ENCODE results near the gene SMARCAL1.
A peak's percentile ranks its signal among the peaks of the same experiment; 100 is the strongest.

The SMARCAL1 gene

DNA sequence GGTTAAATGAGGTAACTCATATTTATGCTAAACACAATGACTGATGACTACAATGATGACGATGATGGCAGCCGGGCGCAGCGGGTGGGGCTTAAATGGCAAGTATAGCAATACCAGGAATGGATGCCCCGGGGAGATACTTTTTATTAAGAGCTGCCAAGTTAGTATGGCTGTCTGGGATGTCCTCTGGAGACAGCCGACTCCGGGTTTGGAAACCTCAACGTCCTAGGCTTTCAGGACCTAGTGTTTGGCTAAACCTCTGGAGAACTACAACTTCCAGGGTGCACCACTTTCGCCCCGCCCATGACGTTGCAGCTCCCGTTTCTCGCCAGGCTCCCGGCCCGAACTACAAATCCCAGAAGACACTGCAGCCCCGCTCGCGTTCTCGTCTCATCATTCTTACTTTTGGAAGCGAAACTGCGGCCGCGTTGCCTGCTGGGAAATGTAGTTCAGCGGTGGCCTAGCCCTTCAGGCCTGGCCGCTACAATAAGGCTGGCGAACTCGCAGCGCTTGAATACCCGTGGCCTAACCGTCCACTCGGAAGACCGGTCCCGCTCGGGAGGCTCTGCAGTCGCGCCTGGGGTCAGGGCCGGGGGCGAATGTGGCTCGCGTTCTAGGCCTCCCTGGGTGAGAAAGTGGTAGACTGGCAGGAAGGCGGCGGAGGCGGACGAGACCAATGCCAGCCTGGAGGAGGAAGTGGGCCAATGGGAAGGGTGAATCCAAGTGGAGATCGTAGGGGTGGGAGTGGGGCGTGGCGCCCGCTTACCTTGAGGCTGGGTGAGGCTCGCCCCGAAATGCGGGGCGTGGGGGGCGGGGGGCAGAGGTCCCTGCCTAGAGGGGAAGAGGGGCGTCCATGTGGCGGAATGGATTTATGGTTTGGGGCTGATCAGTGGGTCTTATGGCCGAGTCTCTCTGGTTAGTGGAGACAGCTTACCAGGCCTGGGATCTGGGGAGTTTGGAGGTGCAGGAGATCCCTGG, at the start of gene SMARCAL1:
TSS of gene SMARCAL1 (plus strand) at position 463 of the 978 bp plus-strand sequence. CDS start 2,221 bp downstream, outside the sequence.
- Mint-ChIP-seq H3K9me3 (no peaks in the 10 kb centered on the region), H3K4me3 (peak within 1 kb of the TSS; percentile 96 to 99), H3K27ac (peak within 1 kb of the TSS; percentile 99), H3K4me1 (peaks cover 10 to 19% of the 10 kb centered on the region in 2 donors), H3K27me3 (peaks cover 14% of the 10 kb centered on the region in 2 donors), H3K36me3 (peaks cover 0 to 10% of the 10 kb centered on the region in 2 donors)
- DNase-seq (peak; percentile 96), ATAC-seq (replicated peaks) (peak; percentile 91 to 96)

DNA sequence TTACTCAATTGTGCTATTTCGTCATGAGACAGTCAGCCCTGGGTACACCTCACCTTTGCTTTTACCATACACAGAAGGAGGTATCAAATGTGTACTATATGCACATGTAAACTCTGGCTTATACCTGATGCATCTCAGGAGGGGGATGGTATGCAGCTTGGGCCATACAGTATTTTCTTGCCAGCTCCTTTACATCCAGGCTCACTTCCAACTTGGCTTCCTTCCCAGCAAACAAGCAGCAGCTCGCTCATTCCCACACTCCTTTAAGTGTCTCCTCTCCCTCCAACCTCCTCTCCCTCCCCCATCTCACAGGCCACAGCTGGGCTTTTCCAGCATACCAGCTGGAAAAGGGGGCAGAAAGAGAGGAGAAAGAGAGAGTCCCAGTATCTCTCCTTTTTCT, 49.6 kb upstream of the SMARCAL1 start:
- no peak for DNase-seq
- no peaks in the 10 kb centered on the region for H3K36me3 Mint-ChIP-seq
- no peak for ATAC-seq (replicated peaks)
- H3K27me3 Mint-ChIP-seq = peaks cover 51 to 65% of the 10 kb centered on the region in 2 donors
- no peaks in the 10 kb centered on the region for H3K4me1 Mint-ChIP-seq
- no peak overlapping the region for H3K27ac Mint-ChIP-seq
- peaks cover 0 to 4% of the 10 kb centered on the region in 2 donors for H3K9me3 Mint-ChIP-seq
- H3K4me3 Mint-ChIP-seq = no peak overlapping the region

DNA sequence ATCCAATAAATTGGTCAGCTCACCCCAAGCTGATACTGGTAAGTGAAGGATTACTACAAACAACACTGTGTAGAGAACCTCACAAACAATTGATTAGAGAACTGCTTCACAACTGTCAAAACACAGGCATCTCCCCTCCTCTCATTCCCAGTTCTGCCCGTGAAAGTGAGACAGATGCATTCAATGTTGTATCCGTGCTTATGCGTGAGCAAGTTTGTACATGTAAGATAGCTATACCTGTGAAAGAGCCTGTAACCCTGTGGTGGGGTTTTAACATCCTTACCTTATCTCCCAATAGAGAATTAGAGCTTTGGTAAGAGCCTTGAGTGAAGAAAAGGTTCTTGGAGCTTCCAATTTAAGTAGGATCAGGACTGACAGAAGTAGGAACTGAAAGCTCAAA, 49.1 kb upstream of the SMARCAL1 start:
- H3K27me3 Mint-ChIP-seq = peaks cover 55 to 70% of the 10 kb centered on the region in 2 donors
- no peak overlapping the region for H3K27ac Mint-ChIP-seq
- no peaks in the 10 kb centered on the region for H3K36me3 Mint-ChIP-seq
- ATAC-seq (replicated peaks) = no peak
- no peak for DNase-seq
- peaks cover 0 to 4% of the 10 kb centered on the region in 2 donors for H3K9me3 Mint-ChIP-seq
- no peaks in the 10 kb centered on the region for H3K4me1 Mint-ChIP-seq
- H3K4me3 Mint-ChIP-seq = no peak overlapping the region

DNA sequence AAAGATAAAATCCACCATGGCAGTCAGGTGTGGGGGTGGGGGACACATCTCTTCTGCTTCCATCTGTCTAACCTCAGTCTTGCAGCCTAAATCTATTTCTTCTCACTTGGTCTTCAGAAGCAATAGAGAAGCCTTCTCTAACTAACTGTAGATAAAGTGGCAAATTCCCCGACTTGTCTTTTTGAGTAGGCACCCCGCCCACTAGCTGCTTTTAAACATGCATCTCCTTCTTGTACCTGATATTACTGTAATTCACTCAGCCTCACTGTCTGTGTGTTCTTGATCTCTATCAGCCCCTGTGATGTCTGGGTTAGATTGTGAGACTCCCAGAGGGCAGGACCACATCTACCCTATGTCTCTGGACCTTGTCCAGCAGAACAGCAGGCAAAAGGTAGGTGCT, 46.8 kb upstream of the SMARCAL1 start:
- Mint-ChIP-seq H3K36me3 (no peaks in the 10 kb centered on the region), H3K27me3 (peaks cover 61 to 74% of the 10 kb centered on the region in 2 donors), H3K27ac (no peak overlapping the region), H3K4me1 (no peaks in the 10 kb centered on the region), H3K9me3 (no peaks in the 10 kb centered on the region), H3K4me3 (no peak overlapping the region)
- no peak for DNase-seq
- ATAC-seq (replicated peaks) = no peak

DNA sequence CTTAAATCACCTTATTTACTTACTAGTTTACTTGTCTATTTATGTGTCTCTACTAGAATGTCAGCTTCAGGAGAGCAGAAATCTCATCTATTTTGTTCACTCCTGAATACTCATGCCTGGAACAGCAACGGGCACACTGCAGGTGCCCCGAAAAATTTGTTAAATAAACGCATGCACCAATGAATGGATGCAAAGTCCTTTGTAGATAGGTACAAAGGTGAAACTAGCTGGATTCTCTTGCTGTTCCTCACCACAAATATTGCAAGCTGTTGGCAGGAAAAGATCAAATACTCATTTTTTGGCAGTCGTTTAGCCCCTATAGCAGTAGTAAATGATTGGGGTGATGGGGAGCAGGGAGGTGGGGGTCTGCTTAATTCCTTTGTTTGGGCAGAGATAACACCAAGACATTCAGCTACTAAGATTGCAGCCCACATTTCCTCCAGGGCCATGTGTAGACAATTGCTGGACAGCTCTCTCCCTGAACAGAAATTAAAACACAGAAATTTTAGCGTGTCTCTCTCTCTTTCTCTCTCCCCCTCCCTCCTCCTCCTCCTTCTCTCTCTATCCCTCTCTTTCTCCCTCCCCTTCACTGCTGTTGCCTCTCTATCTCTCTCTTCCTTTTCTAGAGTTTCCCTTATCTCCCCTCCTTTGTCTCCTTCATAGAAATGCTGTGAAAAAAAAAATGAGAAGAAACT, 45.4 kb upstream of the SMARCAL1 start:
- H3K27me3 Mint-ChIP-seq = peaks cover 62 to 83% of the 10 kb centered on the region in 2 donors

DNA sequence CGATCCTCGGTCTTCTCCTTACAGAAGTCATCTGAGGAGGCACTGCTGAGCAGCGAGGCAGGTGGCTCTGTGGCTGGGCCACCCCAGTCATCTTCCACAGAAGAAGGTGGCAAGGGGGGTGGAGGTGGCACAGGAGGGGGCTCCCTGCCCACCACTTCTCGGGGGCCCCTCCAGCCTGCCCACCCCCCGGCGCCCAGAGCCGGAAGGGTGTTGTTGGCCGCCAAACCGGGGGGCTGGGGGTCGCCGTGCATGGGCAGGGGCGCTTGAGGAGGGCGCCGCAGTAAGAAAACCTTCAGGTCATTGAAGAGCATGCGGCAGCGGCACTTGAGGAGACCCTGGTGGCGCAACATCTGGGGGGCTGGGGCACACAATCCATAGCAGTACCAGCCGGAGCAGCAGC, 42.5 kb upstream of the SMARCAL1 start:
- ATAC-seq (replicated peaks) (no peak), DNase-seq (no peak)
- Mint-ChIP-seq H3K9me3 (peaks cover 0 to 3% of the 10 kb centered on the region in 2 donors), H3K27ac (no peak overlapping the region), H3K27me3 (peaks cover 79 to 92% of the 10 kb centered on the region in 2 donors), H3K36me3 (peaks cover 2 to 3% of the 10 kb centered on the region in 2 donors), H3K4me3 (no peak overlapping the region), H3K4me1 (peaks cover 9 to 15% of the 10 kb centered on the region in 2 donors)

More for the DNA sequence above, 45.4 kb upstream of the SMARCAL1 start:
- H3K27ac Mint-ChIP-seq = no peak overlapping the region
- no peak for DNase-seq
- no peaks in the 10 kb centered on the region for H3K9me3 Mint-ChIP-seq
- H3K36me3 Mint-ChIP-seq = peaks cover 0 to 3% of the 10 kb centered on the region in 2 donors
- H3K4me1 Mint-ChIP-seq = peaks cover 5 to 8% of the 10 kb centered on the region in 2 donors
- no peak for ATAC-seq (replicated peaks)
- no peak overlapping the region for H3K4me3 Mint-ChIP-seq

DNA sequence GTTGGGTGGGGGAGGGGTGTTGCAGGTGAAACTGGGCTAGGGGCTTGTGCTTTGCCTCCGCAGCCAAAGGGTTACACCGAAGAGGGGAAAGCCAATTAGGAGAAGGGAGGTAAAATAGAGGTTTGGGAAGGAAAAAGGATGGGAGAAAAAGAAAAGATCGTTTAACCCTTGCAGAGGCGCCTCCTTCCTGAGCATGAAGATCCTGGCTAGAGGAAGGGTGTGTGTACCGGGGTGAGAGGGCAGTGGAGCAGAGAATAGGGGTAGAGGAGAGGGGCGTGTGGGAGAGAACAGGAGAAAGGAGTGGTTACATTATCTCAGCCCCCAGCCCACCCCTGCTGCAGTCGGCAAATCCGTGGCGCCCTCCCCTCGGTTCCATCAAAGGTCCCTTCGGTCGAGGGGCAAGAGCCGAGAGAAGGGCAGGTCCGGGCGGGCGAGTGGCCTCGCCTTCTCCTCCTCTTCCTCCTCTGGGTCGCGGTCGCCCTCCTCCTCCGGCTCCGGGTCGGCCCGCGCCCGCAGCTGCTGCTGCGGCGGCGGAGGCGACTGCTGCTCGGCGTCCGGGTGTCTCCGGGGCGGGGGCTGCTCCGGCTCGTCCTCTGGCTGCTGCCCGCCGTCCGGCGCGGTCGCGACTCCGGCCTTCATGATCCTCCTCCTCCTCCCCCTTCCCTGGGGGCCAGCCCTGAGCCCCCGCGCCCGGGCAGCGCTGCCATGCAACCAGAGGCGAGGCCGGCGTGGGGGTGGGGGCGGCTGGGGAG, 41.1 kb upstream of the SMARCAL1 start:
- peaks cover 79 to 91% of the 10 kb centered on the region in 2 donors for H3K27me3 Mint-ChIP-seq
- no peak overlapping the region for H3K27ac Mint-ChIP-seq
- ATAC-seq (replicated peaks) (no peak), DNase-seq (no peak)
- H3K4me3 Mint-ChIP-seq = peak overlapping the region; percentile 29 to 69
- peaks cover 9 to 15% of the 10 kb centered on the region in 2 donors for H3K4me1 Mint-ChIP-seq
- peaks cover 2 to 3% of the 10 kb centered on the region in 2 donors for H3K36me3 Mint-ChIP-seq
- peaks cover 0 to 3% of the 10 kb centered on the region in 2 donors for H3K9me3 Mint-ChIP-seq

DNA sequence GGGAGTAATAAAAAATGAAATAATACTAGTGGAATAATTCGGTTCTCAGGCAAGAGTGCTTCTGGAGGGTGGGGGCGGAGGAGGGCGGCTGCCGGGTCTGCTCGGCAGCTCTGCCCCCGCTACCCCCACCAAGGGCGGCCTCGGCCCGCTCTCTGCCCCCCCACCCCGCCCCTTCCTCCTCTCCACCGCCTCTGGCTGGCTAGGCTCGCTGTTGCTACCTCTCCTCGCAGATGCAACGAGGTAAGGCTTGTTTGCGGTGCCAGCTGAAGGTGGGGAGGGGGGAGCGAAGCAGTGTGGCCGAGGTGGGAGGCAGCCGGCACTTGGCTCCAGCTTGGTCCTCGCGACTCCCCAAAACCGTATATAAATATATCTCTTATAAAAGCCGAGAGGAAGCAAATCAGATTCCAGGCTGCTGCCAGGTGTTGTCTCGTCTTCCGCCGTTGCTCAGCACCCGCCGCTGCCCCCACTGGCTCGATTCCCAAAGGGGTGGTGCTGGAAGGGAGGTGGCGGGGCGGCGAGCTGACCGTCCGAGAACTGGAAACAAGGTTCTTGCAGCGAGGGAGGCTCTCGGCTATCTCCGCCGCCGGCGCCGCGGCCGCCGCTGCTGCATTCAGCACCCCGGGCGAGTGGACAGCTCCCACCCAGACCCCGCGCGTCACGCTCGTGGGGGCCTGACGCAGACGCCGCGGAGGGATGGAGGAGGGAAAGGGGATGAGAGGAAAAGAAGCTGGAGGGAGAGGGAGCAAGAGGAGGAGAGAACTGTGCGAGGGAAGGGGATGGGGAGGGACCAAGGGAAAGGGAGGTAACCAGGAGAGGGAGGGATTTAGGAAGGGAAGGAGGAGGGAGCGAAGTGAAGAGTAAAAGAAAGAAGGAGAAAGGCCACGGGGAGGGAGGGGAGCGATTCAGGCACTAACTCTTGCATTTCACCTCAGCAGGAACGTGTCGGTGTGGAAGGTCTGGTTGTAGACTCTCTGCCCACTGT, 40.3 kb upstream of the SMARCAL1 start, which contains the start of gene MARCHF4:
TSS of gene MARCHF4 (minus strand) at position 763 of the 982 bp plus-strand sequence. CDS start 2,223 bp downstream, outside the sequence.
- Mint-ChIP-seq H3K27ac (no peak within 1 kb of the TSS), H3K27me3 (peaks cover 74 to 86% of the 10 kb centered on the region in 2 donors), H3K4me1 (peaks cover 9 to 15% of the 10 kb centered on the region in 2 donors), H3K9me3 (peaks cover 0 to 3% of the 10 kb centered on the region in 2 donors), H3K36me3 (peaks cover 2 to 3% of the 10 kb centered on the region in 2 donors), H3K4me3 (peak within 1 kb of the TSS; percentile 6 to 25)
- DNase-seq (no peak), ATAC-seq (replicated peaks) (peak in 1 of 2 donors; percentile 41)

DNA sequence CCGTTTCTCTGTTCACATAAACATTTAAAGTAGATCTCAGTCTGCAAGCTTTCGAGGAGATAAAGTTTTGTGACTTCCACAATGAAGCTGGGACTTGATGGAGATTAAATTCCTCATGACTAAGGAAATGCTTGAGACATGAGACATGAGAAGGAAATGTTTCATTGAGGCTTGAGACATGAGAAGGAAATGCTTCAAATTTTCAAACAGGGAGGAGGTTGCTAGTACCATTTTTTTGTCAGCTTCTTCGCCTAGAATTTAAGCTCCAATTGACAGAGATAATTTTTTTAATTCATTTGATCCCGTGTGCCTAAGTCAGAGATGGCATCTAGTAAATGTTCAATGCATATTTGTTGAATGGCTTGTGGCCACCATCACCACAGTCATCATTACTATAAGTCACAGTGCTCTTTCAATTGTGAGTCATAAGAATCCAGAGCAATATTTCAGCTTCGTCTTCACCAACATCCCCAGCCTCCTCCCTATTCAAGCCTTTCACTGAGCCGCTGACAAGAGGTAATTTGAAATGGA, 39.5 kb upstream of the SMARCAL1 start:
- peaks cover 9 to 15% of the 10 kb centered on the region in 2 donors for H3K4me1 Mint-ChIP-seq
- H3K27me3 Mint-ChIP-seq = peaks cover 72 to 86% of the 10 kb centered on the region in 2 donors
- peaks cover 0 to 3% of the 10 kb centered on the region in 2 donors for H3K9me3 Mint-ChIP-seq
- ATAC-seq (replicated peaks) (no peak), DNase-seq (no peak)
- H3K4me3 Mint-ChIP-seq = no peak overlapping the region
- no peak overlapping the region for H3K27ac Mint-ChIP-seq
- peaks cover 2 to 3% of the 10 kb centered on the region in 2 donors for H3K36me3 Mint-ChIP-seq

DNA sequence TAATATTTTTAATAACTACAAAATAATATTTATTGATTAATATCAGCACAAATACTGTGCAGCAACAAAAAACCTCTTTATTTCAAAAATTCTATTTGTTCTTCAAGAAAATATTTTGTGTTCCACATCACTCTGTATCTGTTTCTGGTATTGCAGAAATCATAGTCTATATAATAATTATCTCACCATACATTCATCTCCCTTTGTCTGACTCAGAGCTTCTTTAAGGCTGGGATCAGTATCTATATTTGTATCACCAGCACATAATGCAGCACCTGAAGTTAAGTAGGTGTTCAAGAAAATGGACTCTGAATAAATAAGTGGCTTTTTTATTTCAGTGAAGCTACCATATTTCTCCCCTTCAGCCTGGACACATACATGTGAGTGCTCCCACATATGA, 38.4 kb upstream of the SMARCAL1 start:
- H3K36me3 Mint-ChIP-seq = peaks cover 2 to 3% of the 10 kb centered on the region in 2 donors

DNA sequence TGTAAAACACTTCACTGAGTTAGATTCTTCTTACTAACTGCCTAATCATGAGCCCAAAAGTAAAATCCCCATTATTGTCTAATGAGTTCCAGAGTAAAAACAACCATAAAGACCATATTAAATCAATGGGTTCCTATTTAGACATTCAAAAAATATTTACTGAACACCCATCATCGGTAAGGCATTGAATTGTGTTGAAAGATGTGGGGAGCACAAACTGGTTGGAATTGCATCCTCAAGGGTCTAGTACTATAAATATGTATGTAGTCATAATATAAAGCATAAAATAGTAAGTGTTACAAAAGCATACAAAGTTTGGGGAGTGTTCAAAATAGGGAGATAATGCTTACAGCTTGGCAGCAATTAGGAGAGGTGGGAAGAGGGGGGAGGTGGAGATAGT, 37.0 kb upstream of the SMARCAL1 start:
- DNase-seq (no peak), ATAC-seq (replicated peaks) (no peak)
- peaks cover 0 to 3% of the 10 kb centered on the region in 2 donors for H3K9me3 Mint-ChIP-seq
- peaks cover 54 to 67% of the 10 kb centered on the region in 2 donors for H3K27me3 Mint-ChIP-seq
- H3K36me3 Mint-ChIP-seq = peaks cover 2 to 3% of the 10 kb centered on the region in 2 donors
- H3K4me1 Mint-ChIP-seq = peaks cover 9 to 15% of the 10 kb centered on the region in 2 donors
- H3K4me3 Mint-ChIP-seq = no peak overlapping the region
- no peak overlapping the region for H3K27ac Mint-ChIP-seq

More for the DNA sequence above, 38.4 kb upstream of the SMARCAL1 start:
- H3K9me3 Mint-ChIP-seq = peaks cover 0 to 3% of the 10 kb centered on the region in 2 donors
- H3K27me3 Mint-ChIP-seq = peaks cover 62 to 75% of the 10 kb centered on the region in 2 donors
- DNase-seq (no peak), ATAC-seq (replicated peaks) (no peak)
- H3K27ac Mint-ChIP-seq = no peak overlapping the region
- no peak overlapping the region for H3K4me3 Mint-ChIP-seq
- peaks cover 9 to 15% of the 10 kb centered on the region in 2 donors for H3K4me1 Mint-ChIP-seq

DNA sequence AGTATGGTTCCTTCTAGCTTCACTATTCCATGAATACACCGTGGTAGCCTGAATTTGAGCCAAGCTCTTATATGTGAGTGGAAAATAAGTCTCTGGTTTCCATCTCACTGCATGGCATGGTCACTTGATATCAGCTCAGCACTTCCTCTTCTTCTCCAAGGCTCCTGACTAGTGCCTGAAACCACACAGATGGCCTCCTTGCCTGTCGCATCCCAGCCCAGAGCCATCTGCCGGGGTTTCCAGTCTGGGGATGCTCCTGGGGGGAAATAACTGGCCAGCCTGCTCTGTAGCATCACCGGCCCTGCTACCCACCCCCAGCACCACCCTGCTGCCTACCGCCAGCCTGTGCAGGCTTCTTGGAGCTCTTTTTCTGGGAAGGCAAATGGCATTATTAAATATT, 32.3 kb upstream of the SMARCAL1 start:
- DNase-seq = no peak
- Mint-ChIP-seq H3K4me3 (no peak overlapping the region), H3K27me3 (peaks cover 24 to 26% of the 10 kb centered on the region in 2 donors), H3K36me3 (no peaks in the 10 kb centered on the region), H3K27ac (no peak overlapping the region), H3K9me3 (no peaks in the 10 kb centered on the region), H3K4me1 (no peaks in the 10 kb centered on the region)
- ATAC-seq (replicated peaks) = no peak

Measured in stimulated activated naive B cell treated with anti-CD40 and anti-IgM and Interleukin-4, amounts not matched to agents 10 μg/mL and 1 μg/mL and 100 μg/mL, for 72 hours (primary cell).